Measurements from ENCODE around the gene HOXC6. TPM values are rescaled to one million over a fixed set of nuclear protein-coding genes. Genes with fewer than 3 reads are reported as not detected.
"Not testable (repeated sequence)": the region's sequence is repeated elsewhere in the genome, so short reads cannot be mapped to it uniquely, and the experiment has no call there.

The HOXC6 gene
- total and polyA plus RNA-seq, 4 donors: 6.6 to 114 (median 60.4) TPM

DNA sequence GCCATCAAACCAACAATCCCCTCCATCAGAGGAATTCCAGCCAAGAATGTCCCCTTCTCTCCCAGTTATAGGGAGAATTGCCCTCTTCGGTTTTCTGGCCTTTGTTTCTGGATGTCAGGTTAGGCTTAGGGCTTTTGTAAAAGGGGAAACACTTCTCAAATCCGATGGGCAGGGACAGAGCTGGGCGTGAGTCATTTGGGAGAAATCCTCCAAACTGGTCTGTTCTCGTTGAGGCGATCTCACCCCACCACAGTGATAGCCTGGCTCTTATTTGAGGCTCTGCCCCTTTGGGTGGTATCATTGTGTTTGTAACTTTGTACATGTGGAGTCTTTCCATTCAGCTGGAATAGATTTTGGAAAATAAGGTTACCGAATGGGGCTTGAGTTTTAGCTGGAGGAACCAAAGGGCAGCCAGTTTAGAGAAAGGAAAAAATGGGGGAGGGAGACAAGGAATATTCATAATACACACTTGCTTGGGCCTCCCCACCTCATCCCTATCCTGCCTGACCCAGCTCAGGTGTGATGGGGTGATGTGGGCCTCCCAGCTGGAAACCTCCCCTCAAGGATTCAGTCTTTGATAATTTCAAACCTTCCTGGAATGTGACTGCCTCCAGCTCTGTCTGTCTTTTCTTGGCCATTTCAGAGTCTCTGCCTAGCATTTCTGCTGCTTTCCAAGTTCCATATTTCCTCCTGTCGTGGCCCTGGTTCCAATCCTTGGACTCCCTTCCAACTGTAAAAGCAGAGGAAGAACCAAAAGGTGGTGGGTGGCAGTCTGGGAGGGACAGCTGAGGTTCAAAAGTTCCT is 32.9 kb downstream of the HOXC6 start:
- peak overlapping the region; percentile 39 for H3K4me3 ChIP-seq (ENCODE audit: low read depth, low read length)
- DNase-seq (ENCODE audit: low read depth in 4 of 6, low spot score in 6 of 6): no peak
- H3K4me1 ChIP-seq (ENCODE audit: control insufficient read depth, insufficient read depth, low read length): peaks cover 35% of the 10 kb centered on the region
- no peaks in the 10 kb centered on the region for H3K9me3 ChIP-seq (ENCODE audit: control insufficient read depth, insufficient read depth, low read length)
- 61% methylated on average over 3 of the region's 7 CpGs for WGBS (ENCODE audit: insufficient coverage)
- peak overlapping the region; percentile 0 for H3K27ac ChIP-seq (ENCODE audit: low read depth, low read length)
- H3K27me3 ChIP-seq (ENCODE audit: control insufficient read depth, insufficient read depth, low read length): no peaks in the 10 kb centered on the region
- H3K36me3 ChIP-seq (ENCODE audit: control insufficient read depth, insufficient read depth, low read length): peaks cover 22% of the 10 kb centered on the region

- DNase-seq (ENCODE audit: low read depth in 4 of 6, low spot score in 6 of 6): no peak
- H3K27me3 ChIP-seq (ENCODE audit: control insufficient read depth, insufficient read depth, low read length): no peaks in the 10 kb centered on the region
- no peaks in the 10 kb centered on the region for H3K9me3 ChIP-seq (ENCODE audit: control insufficient read depth, insufficient read depth, low read length)
- no peak overlapping the region for H3K27ac ChIP-seq (ENCODE audit: low read depth, low read length)
- H3K4me1 ChIP-seq (ENCODE audit: control insufficient read depth, insufficient read depth, low read length): peaks cover 11% of the 10 kb centered on the region
- no peak overlapping the region for H3K4me3 ChIP-seq (ENCODE audit: low read depth, low read length)
- H3K36me3 ChIP-seq (ENCODE audit: control insufficient read depth, insufficient read depth, low read length): peaks cover 8% of the 10 kb centered on the region
These were observed 37.4 kb downstream of the HOXC6 start for GRCh38 chr12:54065677-54066076.

- Histone ChIP-seq H3K4me3 (ENCODE audit: low read depth, low read length) (no peak overlapping the region), H3K9me3 (ENCODE audit: control insufficient read depth, insufficient read depth, low read length) (no peaks in the 10 kb centered on the region), H3K4me1 (ENCODE audit: control insufficient read depth, insufficient read depth, low read length) (peaks cover 4% of the 10 kb centered on the region), H3K36me3 (ENCODE audit: control insufficient read depth, insufficient read depth, low read length) (peaks cover 8% of the 10 kb centered on the region), H3K27ac (ENCODE audit: low read depth, low read length) (no peak overlapping the region), H3K27me3 (ENCODE audit: control insufficient read depth, insufficient read depth, low read length) (no peaks in the 10 kb centered on the region)
- no CpG with 5 or more reads among the region's 1 CpG for WGBS (ENCODE audit: insufficient coverage)
- DNase-seq (ENCODE audit: low read depth in 4 of 6, low spot score in 6 of 6): no peak
These were observed 38.2 kb downstream of the HOXC6 start for GRCh38 chr12:54066408-54066807.

- no peak for DNase-seq (ENCODE audit: low read depth in 4 of 6, low spot score in 6 of 6)
- no peak overlapping the region for H3K27ac ChIP-seq (ENCODE audit: low read depth, low read length)
- no peaks in the 10 kb centered on the region for H3K36me3 ChIP-seq (ENCODE audit: control insufficient read depth, insufficient read depth, low read length)
- no peaks in the 10 kb centered on the region for H3K9me3 ChIP-seq (ENCODE audit: control insufficient read depth, insufficient read depth, low read length)
- H3K4me1 ChIP-seq (ENCODE audit: control insufficient read depth, insufficient read depth, low read length): no peaks in the 10 kb centered on the region
- WGBS (ENCODE audit: insufficient coverage): 83% methylated on average over 1 of the region's 4 CpGs
- no peaks in the 10 kb centered on the region for H3K27me3 ChIP-seq (ENCODE audit: control insufficient read depth, insufficient read depth, low read length)
- H3K4me3 ChIP-seq (ENCODE audit: low read depth, low read length): no peak overlapping the region
These were observed 40.3 kb downstream of the HOXC6 start for GRCh38 chr12:54068418-54069070.

DNA sequence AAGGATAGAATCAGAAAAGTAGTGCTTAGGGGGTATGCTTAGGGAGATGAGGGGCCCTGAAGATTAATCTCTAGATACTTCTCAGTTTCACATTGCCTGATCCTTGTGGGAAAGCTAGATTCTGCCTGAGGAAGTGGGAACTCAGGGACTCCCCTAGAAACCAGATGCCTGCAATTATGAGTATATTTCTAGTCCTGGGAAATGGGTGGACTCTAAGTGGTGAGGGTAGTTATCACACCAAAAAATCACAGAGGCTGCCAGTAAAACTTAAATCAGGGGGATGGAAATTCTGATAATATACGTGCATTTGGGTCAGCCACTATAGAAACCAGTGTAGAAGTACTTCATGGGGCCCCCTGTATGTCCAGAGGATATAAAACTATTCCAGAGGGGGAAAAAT is 43.7 kb downstream of the HOXC6 start:
- Histone ChIP-seq H3K36me3 (ENCODE audit: control insufficient read depth, insufficient read depth, low read length) (no peaks in the 10 kb centered on the region), H3K9me3 (ENCODE audit: control insufficient read depth, insufficient read depth, low read length) (no peaks in the 10 kb centered on the region), H3K4me1 (ENCODE audit: control insufficient read depth, insufficient read depth, low read length) (peaks cover 13% of the 10 kb centered on the region), H3K27me3 (ENCODE audit: control insufficient read depth, insufficient read depth, low read length) (no peaks in the 10 kb centered on the region), H3K27ac (ENCODE audit: low read depth, low read length) (peak overlapping the region; percentile 10), H3K4me3 (ENCODE audit: low read depth, low read length) (no peak overlapping the region)
- no peak for DNase-seq (ENCODE audit: low read depth in 4 of 6, low spot score in 6 of 6)
- WGBS (ENCODE audit: insufficient coverage): no CpG with 5 or more reads among the region's 1 CpG

DNA sequence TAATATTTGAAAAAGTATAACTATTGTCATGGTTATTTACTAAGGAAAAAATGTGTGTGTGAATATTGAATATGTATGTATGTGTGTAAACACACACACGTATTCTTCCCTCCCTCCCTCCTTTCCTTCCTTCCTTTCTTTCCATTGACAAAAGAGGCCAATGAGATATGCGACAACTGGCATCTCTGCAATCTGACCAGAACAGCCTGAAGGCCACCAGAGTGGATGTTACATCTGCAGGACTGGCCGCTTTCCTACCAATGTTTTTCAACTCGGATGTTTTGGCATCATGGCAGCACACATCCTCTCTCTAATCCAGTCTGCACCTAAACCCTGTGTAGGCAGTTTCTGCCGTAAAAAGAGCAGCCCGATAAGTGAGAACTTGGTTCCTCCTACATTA is 46.1 kb downstream of the HOXC6 start:
- Histone ChIP-seq H3K4me3 (ENCODE audit: low read depth, low read length) (no peak overlapping the region), H3K4me1 (ENCODE audit: control insufficient read depth, insufficient read depth, low read length) (peaks cover 21% of the 10 kb centered on the region), H3K36me3 (ENCODE audit: control insufficient read depth, insufficient read depth, low read length) (no peaks in the 10 kb centered on the region), H3K27ac (ENCODE audit: low read depth, low read length) (no peak overlapping the region), H3K9me3 (ENCODE audit: control insufficient read depth, insufficient read depth, low read length) (no peaks in the 10 kb centered on the region), H3K27me3 (ENCODE audit: control insufficient read depth, insufficient read depth, low read length) (no peaks in the 10 kb centered on the region)
- DNase-seq (ENCODE audit: low read depth in 4 of 6, low spot score in 6 of 6): no peak
- WGBS (ENCODE audit: insufficient coverage): 72% methylated on average over 3 of the region's 6 CpGs

GRCh38 chr12:54075409-54075808 is 47.2 kb downstream of the HOXC6 start:
- H3K9me3 ChIP-seq (ENCODE audit: control insufficient read depth, insufficient read depth, low read length): no peaks in the 10 kb centered on the region
- H3K4me3 ChIP-seq (ENCODE audit: low read depth, low read length): no peak overlapping the region
- no peaks in the 10 kb centered on the region for H3K27me3 ChIP-seq (ENCODE audit: control insufficient read depth, insufficient read depth, low read length)
- DNase-seq (ENCODE audit: low read depth in 4 of 6, low spot score in 6 of 6): peak in 1 of 6 donors; percentile 69
- peak overlapping the region; percentile 33 for H3K27ac ChIP-seq (ENCODE audit: low read depth, low read length)
- 46% methylated on average over 5 of the region's 6 CpGs for WGBS (ENCODE audit: insufficient coverage)
- no peaks in the 10 kb centered on the region for H3K36me3 ChIP-seq (ENCODE audit: control insufficient read depth, insufficient read depth, low read length)
- H3K4me1 ChIP-seq (ENCODE audit: control insufficient read depth, insufficient read depth, low read length): peaks cover 21% of the 10 kb centered on the region

GRCh38 chr12:54075974-54076373 is 47.7 kb downstream of the HOXC6 start:
- Histone ChIP-seq H3K4me1 (ENCODE audit: control insufficient read depth, insufficient read depth, low read length) (peaks cover 23% of the 10 kb centered on the region), H3K27me3 (ENCODE audit: control insufficient read depth, insufficient read depth, low read length) (no peaks in the 10 kb centered on the region), H3K27ac (ENCODE audit: low read depth, low read length) (peak overlapping the region; percentile 33), H3K9me3 (ENCODE audit: control insufficient read depth, insufficient read depth, low read length) (no peaks in the 10 kb centered on the region), H3K36me3 (ENCODE audit: control insufficient read depth, insufficient read depth, low read length) (no peaks in the 10 kb centered on the region), H3K4me3 (ENCODE audit: low read depth, low read length) (no peak overlapping the region)
- DNase-seq (ENCODE audit: low read depth in 4 of 6, low spot score in 6 of 6): peak in 1 of 6 donors; percentile 39

DNA sequence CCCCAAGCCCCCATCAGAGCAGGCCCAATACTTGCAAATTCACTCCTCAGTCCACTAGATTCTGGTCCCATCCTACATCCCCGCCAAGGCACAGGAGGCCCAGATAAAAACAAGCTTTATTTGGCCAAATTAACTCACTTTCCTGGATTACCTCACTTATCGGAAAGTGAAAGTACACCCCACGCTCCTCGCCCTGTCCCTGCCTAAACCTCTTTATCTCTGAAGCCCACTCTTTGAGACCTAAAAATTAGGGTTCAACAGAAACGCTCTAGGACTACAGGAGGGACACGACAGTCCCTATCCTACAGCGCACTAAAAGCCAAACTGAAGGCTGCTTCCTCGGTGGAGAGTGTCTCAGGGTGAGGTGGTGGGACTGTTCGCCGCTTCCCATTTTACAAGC is 49.6 kb downstream of the HOXC6 start:
- H3K9me3 ChIP-seq (ENCODE audit: control insufficient read depth, insufficient read depth, low read length); H3K27me3 ChIP-seq (ENCODE audit: control insufficient read depth, insufficient read depth, low read length); H3K36me3 ChIP-seq (ENCODE audit: control insufficient read depth, insufficient read depth, low read length): not testable (repeated sequence)
- peaks cover 32% of the 10 kb centered on the region for H3K4me1 ChIP-seq (ENCODE audit: control insufficient read depth, insufficient read depth, low read length)
- H3K27ac ChIP-seq (ENCODE audit: low read depth, low read length): peak overlapping the region; percentile 90
- WGBS (ENCODE audit: insufficient coverage): 42% methylated on average over 7 of the region's 10 CpGs
- peak overlapping the region; percentile 29 for H3K4me3 ChIP-seq (ENCODE audit: low read depth, low read length)
- peak in 2 of 6 donors; percentile 37 to 70 for DNase-seq (ENCODE audit: low read depth in 4 of 6, low spot score in 6 of 6)

DNA sequence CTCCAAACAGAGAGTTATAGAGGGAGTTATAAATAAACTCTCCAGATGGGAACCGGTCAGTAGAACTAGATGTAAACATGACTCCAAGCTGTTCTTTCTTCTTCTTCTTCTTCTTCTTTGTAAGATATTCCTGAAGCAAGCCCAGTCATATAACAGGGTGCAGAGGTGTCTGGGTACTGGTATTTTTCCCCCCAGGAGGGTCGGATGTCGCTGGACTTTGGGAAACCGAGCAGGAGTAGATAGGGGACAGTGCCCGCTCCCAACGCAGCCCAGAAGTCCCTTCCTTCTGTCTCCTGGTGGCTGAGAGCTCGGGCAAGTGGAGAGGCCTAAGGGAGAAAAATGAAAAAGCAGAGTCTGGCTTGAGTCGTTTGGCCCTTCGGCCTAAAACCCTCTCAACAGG is 50.9 kb downstream of the HOXC6 start:
- H3K9me3 ChIP-seq (ENCODE audit: control insufficient read depth, insufficient read depth, low read length); H3K27me3 ChIP-seq (ENCODE audit: control insufficient read depth, insufficient read depth, low read length); H3K36me3 ChIP-seq (ENCODE audit: control insufficient read depth, insufficient read depth, low read length): not testable (repeated sequence)
- Histone ChIP-seq H3K4me1 (ENCODE audit: control insufficient read depth, insufficient read depth, low read length) (peaks cover 36% of the 10 kb centered on the region), H3K27ac (ENCODE audit: low read depth, low read length) (peak overlapping the region; percentile 94), H3K4me3 (ENCODE audit: low read depth, low read length) (peak overlapping the region; percentile 21)
- DNase-seq (ENCODE audit: low read depth in 4 of 6, low spot score in 6 of 6): peak in 2 of 6 donors; percentile 47 to 66
- WGBS (ENCODE audit: insufficient coverage): 18% methylated on average over 8 of the region's 9 CpGs

Data from spinal cord (tissue), 10 donors.